NCI-H128 (cell line): ENCODE data around the gene TNFRSF14.
"Not testable (repeated sequence)": the region's sequence is repeated elsewhere in the genome, so short reads cannot be mapped to it uniquely, and the experiment has no call there.

ENCODE experiments used
- DNase-seq: peaks from one replicate; lab custom pipeline; 2025; ENCODE audit not compliant: unreplicated experiment; lab: John Stamatoyannopoulos, UW

Gene TNFRSF14

DNA sequence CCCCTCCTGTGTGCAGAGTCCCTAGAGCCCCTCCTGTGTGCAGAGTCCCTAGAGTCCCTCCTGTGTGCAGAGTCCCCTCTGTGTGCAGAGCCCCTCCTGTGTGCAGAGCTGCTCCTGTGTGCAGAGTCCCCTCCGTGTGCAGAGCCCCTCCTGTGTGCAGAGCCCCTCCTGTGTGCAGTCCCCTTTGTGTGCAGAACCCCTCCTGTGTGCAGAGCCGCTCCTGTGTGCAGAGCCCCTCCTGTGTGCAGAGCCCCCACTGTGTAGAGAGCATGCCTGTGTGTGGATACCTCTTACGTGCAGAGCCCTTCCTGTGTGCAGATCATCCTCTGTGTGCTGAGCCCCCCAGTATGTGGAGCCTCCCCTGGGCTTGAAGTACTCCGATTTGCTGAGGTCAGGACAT, 17.8 kb upstream of the TNFRSF14 start:
- DNase-seq: no peak

DNA sequence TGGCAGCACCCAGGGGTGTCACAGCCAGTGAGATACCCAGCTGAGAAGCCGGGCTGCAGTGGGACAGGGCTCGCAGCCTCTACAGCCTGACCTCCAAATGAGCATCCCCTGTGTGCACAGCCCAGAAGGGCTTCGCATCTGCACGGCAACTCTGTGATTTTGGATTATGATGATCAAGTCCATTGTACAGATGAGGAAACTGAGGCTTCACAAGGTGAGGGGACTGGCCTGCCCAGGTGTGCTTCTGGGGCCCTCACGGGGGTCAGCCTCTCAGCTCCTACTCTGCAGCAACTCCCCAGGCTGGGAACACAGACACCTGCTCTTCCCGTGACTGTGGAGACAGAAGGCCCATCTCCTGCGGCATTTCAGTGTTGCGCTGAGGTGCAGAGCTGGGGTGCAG, 17.3 kb upstream of the TNFRSF14 start:
- DNase-seq: no peak

DNA sequence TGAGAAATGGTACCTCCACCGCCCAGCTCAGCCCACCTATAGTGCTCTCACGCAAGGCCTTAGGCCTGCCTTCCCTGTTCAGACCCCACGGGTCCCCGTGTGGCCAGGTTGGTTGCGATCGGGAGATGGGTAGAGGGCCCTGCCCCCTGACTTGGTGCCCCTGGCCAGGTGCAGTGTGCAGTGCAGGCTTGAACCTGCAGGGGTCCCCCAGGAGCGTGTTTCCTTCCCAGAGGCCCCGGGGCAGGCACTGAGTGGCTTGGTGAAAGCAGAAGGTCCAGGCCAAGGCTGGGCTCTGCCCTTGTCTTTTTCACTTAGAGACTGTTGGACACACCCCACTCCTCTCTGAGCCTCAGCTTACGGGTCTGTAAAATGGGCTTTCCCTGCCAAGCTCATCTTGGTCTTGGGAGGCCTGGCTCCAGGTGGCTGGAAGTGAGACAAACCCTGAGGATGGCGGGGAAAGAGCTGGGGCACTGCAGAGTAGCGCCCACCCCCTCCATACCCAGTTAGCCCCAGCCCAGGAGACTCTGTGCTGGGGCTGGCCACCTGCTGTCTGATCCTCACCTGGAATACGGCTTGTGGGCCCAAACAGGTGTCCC, 16.8 kb upstream of the TNFRSF14 start:
- no peak for DNase-seq

DNA sequence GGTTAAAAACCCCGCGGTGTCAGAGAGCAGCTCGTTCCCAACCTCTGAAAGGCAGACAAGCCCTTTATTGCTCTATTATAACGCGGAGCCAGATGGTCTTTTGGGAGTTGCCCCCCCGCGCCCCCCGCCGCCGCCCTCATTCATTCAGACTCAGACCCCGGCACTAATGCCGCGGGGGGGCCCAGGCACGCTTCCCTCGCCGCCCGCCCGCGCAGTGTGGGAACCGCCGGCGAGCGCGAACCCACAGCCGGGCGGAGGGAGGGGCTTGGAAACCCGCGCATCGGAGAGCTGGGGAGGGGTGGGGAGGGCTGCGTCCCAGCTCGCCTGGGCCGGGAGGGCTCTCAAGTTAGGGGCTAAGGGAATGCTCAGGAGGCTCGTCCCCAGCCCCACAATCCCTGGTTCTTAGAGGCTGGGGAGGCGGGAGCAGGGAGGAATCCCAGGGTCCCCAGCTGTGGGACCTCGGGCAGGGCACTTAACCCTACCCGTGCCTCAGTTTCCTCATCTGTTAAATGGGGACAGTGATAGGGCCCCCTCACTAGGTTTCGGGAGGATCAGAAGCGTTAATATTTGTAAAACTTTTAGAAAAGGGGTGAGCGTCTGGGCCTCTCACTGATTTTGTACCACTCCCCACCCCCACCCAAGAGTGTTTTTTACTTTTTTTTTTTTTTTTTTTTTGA, 15.2 kb upstream of the TNFRSF14 start:
- no peak for DNase-seq

DNA sequence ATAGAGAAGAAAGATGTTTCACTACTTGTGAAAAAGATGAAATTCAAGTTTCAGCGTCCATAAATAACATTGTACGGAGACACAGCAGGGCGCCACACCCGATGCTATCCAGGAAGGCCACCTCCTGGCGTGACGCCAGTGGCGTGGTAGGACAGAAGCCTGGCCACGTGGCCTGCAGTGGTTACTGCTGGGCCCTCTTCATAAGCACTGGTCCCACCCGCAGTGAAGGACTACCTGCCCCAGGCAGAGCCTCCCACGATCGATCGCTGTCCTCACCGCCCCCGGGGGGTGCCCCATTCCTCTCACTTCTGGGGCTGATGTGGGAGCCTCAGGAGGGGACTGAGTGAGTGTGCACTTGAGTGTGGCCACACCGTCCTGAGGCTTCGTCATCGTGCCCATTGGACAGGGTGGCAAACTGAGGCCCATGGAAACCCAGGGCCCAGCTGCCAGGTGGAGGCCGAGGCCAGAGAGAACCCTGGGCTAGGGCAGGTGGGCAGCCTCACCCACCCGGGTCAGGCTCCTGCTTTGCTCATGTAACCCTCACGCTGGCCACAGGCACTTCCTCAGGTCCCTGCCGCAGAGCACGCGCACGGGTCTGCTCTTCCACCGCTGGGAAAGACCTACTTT, 14.4 kb upstream of the TNFRSF14 start:
- DNase-seq: no peak

DNA sequence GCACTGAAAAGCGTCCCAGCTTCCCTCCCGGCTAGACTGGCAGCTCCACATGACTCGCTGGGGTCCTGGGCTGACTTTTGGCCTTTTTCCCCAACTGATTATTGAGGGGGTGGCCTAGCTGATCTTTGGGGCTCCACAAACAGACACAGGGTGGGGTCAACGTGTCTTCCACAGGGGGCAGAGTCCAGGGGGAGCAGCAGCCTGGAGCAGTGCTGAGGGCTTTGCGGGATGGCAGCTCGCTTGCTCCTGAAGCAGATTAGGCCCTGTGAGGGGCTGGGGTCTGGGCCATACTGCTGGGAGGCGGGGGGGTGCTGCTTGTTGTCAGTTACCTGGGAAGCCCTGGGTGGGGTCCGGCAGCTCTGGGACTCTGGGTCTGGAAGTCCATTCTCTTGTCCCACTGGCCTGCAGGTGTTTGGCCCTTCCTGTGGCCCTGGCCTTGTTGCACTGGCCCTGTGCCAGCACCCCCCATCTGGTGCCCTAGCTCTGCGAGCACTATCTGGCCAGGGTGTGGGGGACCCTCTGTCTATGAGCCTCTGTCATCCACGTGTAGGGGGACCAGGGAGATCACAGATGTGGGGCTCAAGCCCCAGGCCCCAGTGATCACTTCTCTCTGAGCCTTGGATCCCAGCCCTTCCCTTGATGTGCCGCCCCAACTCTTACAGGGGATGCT, 13.8 kb upstream of the TNFRSF14 start:
- no peak for DNase-seq

DNA sequence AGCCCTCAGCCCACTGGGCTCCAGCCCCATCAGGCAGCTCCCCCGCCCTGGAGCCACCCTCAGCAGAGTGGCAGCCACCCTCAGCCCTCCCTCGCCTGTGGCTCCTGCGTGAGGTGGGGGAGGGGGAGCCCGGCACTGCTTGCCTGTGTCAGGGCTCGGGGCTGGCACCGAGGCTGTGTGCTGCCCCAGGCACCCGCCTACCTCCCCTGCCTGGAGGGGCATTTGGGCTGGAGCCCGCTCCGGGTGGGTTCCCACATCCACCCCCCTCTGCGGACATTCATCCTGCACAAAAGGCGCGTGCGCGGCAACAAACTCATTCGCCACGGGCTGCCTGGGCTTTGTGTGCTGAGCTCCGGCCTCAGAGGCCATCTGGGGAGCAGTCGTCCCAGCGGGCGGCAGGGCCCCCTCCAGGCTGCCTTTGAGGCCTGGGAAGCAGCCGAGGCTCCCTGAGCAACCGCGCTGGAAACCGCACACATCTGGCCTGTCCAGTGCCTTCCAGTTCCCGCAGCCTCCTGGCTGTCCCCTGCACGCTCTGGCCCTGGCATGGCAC, 12.6 kb upstream of the TNFRSF14 start:
- no peak for DNase-seq

DNA sequence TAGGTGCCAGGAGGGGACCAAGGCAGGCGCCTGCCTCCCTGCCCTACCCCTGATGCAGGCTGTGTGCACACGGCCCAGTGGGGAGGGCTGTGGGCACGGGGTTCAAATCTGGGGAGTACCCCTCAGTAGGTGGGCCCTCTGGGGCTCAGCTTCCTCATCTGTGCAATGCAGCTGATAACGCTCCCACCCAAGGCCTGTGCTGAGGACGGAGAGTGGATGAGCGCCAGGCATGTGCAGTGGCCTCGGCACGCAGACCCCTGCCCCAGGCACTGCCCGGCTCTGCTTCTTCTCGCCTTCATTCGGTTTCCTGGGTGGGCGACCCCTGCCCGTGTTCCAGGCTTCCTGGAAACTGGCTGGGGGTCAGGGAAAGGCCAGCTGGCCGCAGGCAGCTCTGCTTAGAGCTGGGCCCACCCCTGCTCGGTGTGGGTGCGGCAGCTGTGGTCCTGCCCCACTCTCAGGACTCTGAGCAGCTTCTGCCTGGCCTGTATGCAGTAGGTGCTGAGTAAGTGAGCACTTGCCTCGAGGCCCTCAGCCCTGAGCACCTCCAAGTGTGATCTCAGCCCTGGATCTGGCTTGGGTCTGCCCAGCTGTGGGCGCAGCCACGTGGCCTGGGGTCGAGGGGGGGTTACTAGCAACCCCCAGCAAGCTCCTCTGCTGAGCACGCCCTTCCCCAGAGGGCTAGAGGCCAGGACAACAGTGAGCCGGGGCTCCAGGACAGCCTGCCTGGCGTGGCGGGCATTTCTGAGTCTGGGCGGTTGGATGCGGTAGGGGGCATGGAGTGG, 11.9 kb upstream of the TNFRSF14 start:
- DNase-seq: no peak

DNA sequence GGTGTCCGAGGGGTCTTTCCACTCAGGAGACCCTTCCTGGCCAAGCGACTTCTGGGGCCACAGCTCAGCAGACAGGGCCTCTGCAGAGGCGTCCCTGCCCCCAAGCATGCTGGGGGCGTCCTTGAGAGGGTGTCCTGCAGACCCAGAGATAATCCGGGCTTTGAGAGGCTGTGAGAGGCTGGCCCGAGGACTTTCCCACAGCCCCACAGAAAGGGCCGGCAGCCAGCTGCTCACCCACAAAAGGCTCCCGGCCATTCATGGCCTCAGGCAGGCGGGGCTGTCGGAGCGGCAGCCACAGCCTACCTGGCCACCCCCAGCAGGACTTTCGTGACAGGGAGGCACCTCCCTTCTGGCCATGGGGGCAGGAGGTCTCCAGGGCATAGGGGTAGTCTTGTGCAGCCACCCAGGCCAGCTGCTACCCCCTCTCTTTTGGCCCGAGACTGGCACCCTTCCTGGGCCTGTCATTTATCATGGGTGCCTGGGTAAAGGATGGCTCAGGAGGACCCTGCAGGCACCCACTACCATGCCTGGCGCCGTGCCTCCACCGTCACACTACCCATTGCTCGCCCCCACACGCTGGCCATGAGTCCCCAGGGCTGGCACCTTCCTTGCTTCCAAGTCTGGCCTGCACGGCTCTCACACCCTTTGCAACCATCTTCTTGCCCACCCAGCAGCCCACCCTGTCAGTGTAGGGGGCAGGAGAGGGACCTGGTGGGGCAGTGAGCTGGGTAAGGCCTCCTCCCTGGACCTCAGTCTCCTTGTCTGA, 11.1 kb upstream of the TNFRSF14 start:
- DNase-seq: no peak

DNA sequence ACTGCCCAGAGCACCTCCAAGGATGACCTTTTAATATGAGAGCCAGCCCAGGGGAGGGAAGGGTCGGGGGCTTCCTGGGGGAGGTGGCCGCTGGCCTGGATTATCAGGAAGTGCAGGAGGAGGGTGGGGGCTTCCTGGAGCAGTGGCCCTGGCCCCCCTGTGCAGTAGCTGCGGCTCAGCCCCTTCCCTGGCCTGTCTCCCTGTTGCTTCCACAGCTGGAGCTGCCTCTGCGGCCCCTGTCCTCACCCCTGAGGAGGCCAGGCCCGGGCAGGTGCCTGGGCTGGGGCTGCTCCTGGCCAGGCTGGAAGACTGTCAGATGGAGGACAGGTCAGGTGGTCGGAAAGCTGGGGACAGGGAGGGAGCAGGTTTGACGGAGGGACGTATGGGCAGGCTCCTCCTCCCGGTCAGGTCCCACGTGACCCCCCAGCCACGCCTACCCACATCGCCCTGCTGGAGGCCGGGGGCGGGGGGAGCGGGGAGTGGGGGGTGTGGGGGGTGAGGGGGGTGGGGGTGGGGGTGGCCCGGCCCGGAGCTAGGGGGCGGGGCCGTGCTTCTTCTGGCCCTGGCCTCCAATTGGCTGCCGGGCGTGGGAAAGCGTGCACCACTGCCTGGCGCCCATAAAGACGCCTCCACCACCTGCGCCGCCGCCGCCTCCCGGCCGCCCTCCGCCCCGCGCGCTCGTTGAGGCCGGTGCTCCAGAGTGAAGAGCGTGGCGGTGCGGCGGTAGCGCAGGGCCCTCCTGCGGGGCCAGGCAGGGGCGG, 10.2 kb upstream of the TNFRSF14 start:
- DNase-seq: no peak

DNA sequence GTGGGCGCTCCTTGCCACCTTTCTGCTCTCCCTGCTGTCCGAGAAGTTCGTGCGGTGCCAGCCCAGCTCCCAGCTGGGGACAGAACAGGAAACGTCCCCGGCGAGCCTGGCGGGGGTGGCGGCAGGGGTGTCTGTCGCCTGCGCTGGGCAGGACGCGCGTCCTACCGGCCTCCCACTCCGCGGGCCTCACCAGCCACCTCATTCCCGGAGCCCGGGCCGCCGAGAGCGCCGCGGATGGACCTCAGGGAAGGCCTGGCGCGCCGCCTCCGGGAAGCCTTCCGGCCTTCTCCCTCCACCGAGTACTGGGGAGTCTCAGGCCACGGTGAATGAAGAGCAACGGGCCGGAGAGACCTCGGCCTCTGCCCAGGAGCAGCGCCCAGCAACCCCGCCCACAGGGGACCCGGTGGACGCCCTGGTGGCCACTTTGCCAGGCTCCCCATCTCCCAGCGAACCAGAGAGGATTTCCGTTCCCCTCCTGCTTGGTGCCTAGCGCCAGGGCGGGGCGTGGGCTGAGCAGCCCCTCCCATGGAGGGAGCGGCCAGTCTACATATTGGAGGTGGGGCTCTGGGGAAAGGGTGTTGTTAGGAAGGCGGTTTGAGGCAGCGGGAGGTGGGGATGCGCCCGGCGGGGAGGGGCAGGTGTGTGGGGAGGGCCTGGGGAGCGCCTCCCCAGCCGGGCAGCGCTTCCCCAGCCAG, 9.5 kb upstream of the TNFRSF14 start:
- DNase-seq: no peak

DNA sequence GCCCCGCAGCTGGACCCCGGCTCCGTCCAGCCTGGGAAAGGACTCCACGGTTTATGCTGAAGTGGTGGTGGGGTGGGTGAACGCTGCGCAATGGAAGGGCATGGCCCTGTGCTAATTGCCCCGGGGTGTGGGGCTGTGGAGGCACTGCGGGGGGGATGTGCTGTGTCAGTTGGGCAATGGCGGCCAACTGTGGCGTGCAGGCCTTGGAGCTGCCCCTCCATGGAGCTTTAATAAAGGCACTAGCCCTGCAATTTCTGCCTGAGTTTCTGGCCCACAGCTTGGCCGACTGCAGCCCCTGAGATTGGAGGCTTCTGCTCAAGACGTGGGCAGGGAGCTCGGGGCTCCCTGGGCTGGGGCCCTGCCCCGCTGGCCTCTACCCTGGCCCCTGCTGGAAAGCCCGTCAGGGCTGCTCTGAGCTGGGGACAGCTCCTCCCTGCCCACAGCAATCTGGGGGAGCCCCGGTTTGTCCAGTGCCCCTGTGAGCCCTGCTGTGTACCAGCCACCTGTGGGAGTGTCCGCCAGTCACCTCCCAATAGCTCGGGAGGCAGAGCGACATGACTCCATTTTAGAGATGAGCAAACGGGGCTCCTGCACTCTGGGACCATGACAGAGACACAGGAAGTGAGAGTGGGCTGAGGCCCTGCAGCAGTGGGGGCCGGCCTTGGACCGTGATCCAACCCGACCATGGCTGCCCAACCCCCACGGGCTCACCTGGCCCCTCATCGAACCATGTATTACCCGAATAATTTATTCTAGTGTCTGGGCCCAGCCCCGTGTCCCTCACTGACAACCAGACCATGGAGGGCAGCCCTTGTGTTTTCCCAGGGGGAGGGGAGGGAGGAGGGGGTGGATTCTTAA, 8.7 kb upstream of the TNFRSF14 start:
- no peak for DNase-seq

DNA sequence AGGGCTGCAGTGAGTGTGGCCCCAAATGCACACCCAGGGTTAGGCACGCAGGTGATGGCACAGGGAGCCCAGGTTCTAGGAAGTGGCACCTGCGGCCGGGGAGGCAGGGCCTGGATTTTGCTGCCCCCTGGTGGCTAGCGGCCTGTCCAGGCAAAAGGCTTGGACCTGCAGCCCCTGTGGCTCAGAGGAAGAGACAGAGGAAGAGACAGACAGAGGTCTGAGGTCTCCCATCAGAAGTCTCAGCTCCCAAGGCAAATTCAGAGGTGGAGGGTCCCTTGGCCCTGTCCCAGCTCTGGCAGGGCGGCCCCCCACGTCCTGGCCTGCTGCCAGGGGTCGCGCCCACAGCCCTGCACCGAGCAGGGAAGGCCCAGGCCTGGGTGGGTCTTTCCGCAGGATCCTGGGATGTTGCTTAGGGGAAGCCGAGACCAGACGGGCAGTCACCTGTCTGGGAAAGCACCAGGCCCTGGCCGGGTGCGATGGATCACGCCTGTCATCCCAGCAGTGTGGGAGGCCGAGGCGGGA, 8.0 kb upstream of the TNFRSF14 start:
- peak; percentile 56 for DNase-seq

DNA sequence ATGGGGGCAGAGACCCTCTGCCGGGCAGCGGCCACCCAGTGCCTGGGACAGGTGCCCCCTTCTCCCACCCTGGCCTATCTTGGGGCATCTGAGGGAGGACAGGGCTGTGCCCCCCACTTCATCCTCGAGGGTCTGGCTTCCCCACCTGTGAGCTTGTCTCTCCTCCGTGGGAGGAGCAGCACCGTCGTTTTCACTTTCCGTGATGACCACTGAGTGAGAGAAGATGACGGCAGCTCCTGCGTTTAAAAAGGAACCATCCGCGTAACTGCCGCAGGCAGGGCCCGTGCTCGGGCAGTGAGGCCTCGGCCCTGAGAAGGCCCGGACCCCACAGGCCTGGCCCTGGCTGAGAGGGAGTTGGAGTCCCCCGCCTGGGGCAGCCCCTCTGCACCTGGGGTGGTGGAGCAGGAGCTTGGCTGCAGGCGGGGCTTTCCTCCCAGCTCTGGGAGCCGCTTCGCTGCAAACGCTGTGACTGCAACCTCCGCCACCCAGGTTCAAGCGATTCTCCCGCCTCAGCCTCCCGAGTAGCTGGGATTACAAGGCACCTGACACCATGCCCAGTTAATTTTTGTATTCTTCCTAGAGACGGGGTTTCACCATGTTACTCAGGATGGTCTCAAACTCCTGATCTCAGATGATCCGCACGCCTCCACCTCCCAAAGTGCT, 6.7 kb upstream of the TNFRSF14 start:
- not testable (repeated sequence) for DNase-seq

DNA sequence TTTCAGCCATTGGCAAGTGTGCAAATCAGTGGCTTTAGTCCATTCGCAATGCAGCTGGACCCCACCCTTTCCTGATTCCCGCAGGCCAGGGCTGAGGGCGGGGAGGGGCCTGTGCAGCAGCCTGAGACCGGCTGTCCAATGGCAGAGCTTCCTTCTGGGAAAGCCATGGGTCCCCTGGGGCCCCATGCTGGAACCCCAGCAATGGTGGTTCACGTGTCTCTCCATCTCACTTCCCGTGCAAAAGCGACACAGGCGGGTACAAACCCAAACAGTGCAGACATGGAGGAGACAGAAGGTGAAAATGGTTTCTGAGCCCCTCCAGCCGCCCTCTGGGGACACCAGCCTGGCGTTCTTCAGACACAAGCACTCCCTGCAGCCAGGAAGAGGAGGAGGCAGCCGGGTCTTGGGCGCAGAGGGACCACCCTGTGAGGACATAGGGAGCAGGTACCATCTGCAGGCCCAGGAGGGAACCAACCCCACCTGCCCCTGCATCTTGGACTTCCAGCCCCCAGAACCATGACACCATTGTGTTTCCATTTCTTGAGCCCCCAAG, 5.8 kb upstream of the TNFRSF14 start:
- DNase-seq: not testable (repeated sequence)

DNA sequence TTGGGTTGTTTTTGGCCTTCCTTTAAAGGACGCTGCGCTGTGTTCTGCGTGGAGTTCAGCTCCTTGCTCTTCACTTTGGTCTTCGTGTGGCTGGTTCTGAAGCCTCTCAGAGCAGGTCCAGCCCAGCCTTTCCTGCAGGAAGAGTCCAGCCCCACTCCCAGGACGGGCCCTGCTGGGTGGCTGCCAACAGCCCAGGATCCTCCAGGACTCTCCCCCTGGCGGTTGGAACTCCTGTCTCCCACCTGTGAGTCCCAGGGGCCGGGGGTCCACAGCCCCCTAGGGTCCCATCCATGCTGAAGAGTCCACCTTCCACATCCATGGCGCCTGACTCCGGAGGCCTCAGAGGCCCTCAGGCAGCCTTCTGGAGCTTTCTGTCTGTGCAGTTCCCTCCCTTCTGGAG, 4.6 kb upstream of the TNFRSF14 start:
- not testable (repeated sequence) for DNase-seq

DNA sequence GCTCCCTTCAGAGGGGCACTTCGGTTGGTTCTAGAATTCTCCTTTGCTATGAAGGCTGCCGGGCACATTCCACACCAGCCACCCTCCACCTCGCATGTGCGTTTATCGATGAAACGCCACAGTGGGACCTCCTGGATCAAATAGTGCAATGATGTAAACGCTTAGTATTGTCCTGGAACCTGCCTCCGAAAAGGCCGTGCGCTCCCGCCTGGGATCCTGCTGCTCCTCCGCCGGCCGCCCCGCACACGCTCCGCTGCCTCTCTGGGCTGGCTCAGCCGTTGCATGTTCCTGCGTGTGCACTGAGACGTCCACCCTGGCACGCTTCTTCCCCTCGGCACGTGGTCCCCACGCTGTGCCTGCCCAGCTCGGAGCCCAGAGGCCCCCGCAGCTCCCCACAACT, 4.0 kb upstream of the TNFRSF14 start:
- DNase-seq: no peak
